OCI-LY1 (cell line): ENCODE measurements around the gene NR4A1.

ENCODE experiments used
- H2AFZ ChIP-seq: fragments of 200-600 bp; sonication (generic), shearing (Covaris generic); 2 replicates; pipeline ENCODE4 v1.6.0; 2014; ENCODE audit warnings: antibody characterized with exemption, mild to moderate bottlenecking, low read length
- H3F3A ChIP-seq: fragments of 200-600 bp; sonication (generic), shearing (Covaris generic); 2 replicates; pipeline ENCODE4 v1.6.0; 2014; ENCODE audit warnings: mild to moderate bottlenecking, antibody characterized with exemption, low read length, moderate library complexity; ENCODE audit not compliant: insufficient read depth
- H3K27ac ChIP-seq: fragments of 200-600 bp; sonication (generic); 2 replicates; pipeline ENCODE4 v1.5.1; 2014; ENCODE audit warnings: low read length, mixed run types, mild to moderate bottlenecking, low read depth; ENCODE audit not compliant: poor library complexity, severe bottlenecking
- H3K27me3 ChIP-seq: fragments of 200-600 bp; sonication (generic); 2 replicates; pipeline ENCODE4 v1.6.0; 2014; ENCODE audit warnings: antibody characterized with exemption, mild to moderate bottlenecking, low read length, moderate library complexity; ENCODE audit not compliant: insufficient read depth
- H3K36me3 ChIP-seq: fragments of 200-600 bp; sonication (generic); 2 replicates; pipeline ENCODE4 v1.6.1; 2014; ENCODE audit warnings: mild to moderate bottlenecking, antibody characterized with exemption, low read length, moderate library complexity, mixed read lengths; ENCODE audit not compliant: insufficient read depth
- H3K4me1 ChIP-seq: fragments of 200-600 bp; sonication (generic); 2 replicates; pipeline ENCODE4 v1.5.1; 2014; ENCODE audit warnings: mild to moderate bottlenecking, low read length, moderate library complexity; ENCODE audit not compliant: insufficient read depth, severe bottlenecking
- H3K4me2 ChIP-seq: fragments of 200-600 bp; sonication (generic), shearing (Covaris generic); 2 replicates; pipeline ENCODE4 v1.6.1; 2014; ENCODE audit warnings: low read length
- H3K4me3 ChIP-seq: fragments of 200-600 bp; sonication (generic); 2 replicates; pipeline ENCODE4 v1.5.1; 2014; ENCODE audit warnings: low read length, low read depth, mild to moderate bottlenecking, mixed read lengths; ENCODE audit not compliant: poor library complexity, severe bottlenecking
- H3K79me2 ChIP-seq: fragments of 200-600 bp; shearing (Covaris generic); 2 replicates; pipeline ENCODE4 v1.6.1; 2016; ENCODE audit warnings: mixed run types, low read length, mixed read lengths; ENCODE audit not compliant: insufficient read depth
- H3K9ac ChIP-seq: fragments of 200-600 bp; sonication (generic), shearing (Covaris generic); 2 replicates; pipeline ENCODE4 v1.6.1; 2014; ENCODE audit warnings: mild to moderate bottlenecking, low read length, mixed read lengths
- H3K9me2 ChIP-seq: fragments of 200-600 bp; sonication (generic), shearing (Covaris generic); 2 replicates; pipeline ENCODE4 v1.6.1; 2014; ENCODE audit warnings: low read depth, mild to moderate bottlenecking, low read length, mixed read lengths
- H3K9me3 ChIP-seq: fragments of 200-600 bp; shearing (Covaris generic); 2 replicates; pipeline ENCODE4 v1.6.1; 2014; ENCODE audit warnings: low read length, mixed read lengths
- H4K20me1 ChIP-seq: fragments of 200-600 bp; sonication (generic), shearing (Covaris generic); 2 replicates; pipeline ENCODE4 v1.6.0; 2016; ENCODE audit warnings: mild to moderate bottlenecking, low read length; ENCODE audit not compliant: insufficient read depth
- EZH2 ChIP-seq: fragments of 200-600 bp; sonication (generic), shearing (Covaris generic); IDR thresholded peaks from 2 replicates; pipeline ENCODE4 v1.8.0; 2017; ENCODE audit warnings: borderline replicate concordance, mixed run types, mild to moderate bottlenecking, antibody characterized with exemption, low read length, moderate library complexity, mixed read lengths
- TF ChIP-seq, protein P1 (sequence below): fragments of 200-600 bp; sonication (generic), shearing (Covaris generic); IDR thresholded peaks from 2 replicates; pipeline ENCODE4 v1.5.1; 2017; ENCODE audit warnings: mild to moderate bottlenecking, antibody characterized with exemption, low read length, moderate library complexity, mixed read lengths

The NR4A1 gene

DNA sequence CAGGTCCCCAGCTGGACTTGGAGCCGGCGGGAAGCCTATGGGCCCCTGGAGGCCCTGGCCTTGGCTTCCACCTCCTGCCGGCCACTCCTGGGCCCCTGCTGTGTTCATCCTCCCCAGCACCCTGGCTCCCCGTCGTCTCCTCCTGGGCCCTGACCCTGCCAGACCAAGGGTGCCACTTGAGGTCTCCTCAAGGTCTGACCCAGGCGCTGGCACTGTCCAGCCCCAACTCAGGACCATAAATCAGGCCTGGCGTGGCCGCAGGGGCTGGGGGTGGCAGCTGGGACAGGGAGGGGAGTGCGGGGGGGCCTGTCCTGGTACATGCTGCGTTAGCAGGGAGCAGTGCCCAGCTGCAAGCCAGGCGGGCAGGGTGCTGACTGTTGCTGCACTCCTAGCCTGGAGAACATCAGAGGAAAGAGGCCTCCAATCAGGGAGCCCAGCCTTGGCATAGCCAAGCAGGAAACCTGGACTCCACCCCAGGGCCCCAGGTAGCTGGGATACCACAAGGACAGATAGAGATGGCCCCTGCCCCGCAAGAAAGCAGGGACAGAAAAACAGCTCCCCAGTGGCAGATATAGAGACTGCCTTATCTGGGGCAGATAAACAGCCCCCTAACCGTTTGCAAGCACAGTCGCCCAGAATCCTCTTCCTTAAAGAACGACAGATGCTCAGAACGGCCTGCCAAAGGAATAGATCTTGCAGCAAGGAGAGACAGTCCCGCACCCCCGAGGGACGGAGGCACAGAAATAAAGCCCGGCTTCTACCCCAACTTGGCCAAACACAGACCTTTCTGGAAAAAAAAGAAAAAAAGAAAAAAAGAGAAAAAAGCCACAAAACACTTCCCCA, 12.1 kb downstream of the NR4A1 start:
- TF ChIP-seq EZH2, result no peak
- TF ChIP-seq, protein P1, sequence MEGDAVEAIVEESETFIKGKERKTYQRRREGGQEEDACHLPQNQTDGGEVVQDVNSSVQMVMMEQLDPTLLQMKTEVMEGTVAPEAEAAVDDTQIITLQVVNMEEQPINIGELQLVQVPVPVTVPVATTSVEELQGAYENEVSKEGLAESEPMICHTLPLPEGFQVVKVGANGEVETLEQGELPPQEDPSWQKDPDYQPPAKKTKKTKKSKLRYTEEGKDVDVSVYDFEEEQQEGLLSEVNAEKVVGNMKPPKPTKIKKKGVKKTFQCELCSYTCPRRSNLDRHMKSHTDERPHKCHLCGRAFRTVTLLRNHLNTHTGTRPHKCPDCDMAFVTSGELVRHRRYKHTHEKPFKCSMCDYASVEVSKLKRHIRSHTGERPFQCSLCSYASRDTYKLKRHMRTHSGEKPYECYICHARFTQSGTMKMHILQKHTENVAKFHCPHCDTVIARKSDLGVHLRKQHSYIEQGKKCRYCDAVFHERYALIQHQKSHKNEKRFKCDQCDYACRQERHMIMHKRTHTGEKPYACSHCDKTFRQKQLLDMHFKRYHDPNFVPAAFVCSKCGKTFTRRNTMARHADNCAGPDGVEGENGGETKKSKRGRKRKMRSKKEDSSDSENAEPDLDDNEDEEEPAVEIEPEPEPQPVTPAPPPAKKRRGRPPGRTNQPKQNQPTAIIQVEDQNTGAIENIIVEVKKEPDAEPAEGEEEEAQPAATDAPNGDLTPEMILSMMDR, result no peak
- no peaks in the 10 kb centered on the region for H3K36me3 ChIP-seq
- H3K9me2 ChIP-seq, result no peaks in the 10 kb centered on the region
- H3K4me3 ChIP-seq, result no peak overlapping the region
- H2AFZ ChIP-seq, result no peak overlapping the region
- H3K4me2 ChIP-seq, result no peak overlapping the region
- H3K9ac ChIP-seq, result no peak overlapping the region
- H4K20me1 ChIP-seq, result no peaks in the 10 kb centered on the region
- no peaks in the 10 kb centered on the region for H3K9me3 ChIP-seq
- no peaks in the 10 kb centered on the region for H3F3A ChIP-seq
- peaks cover 19% of the 10 kb centered on the region for H3K4me1 ChIP-seq
- H3K27me3 ChIP-seq, result no peaks in the 10 kb centered on the region; the same call in 1 of the 2 replicates
- no peak overlapping the region for H3K27ac ChIP-seq
- no peaks in the 10 kb centered on the region for H3K79me2 ChIP-seq

DNA sequence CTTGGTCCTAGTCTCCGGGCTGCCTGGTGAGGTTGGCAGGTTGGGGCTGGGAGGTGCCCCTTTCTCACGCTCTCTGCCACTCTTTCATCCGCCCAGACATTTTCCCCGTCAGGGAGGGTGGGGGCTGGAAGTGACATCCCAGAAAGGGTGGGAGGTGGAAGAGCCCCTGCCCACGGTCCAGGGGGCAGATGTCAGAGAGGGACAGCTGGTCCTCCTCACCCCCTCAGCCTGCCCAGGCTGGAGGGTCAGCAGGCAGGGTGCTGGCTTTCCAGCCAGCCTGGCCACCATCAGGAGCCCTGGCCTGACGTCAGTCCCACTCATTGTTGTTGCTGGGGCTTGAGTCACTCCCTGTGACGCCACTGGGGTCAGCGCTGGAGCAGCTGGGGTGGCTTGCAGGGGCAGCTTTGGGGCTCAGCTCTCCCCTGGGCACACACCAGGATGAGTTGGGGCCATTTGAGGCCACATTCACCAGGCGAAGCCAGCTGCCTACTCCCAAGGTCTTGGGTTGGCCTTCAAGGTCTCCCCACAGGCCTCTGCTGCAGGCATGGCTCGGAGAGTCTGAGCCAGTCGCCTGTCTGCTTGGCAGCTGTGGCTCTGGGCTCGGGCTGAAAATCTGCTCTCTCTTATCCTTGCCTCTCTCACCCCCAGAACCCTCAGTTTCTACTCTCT, 12.9 kb downstream of the NR4A1 start:
- peaks cover 13% of the 10 kb centered on the region for H3K4me1 ChIP-seq
- no peaks in the 10 kb centered on the region for H3K79me2 ChIP-seq
- H3K9me3 ChIP-seq, result no peaks in the 10 kb centered on the region
- no peaks in the 10 kb centered on the region; the same call in 1 of the 2 replicates for H3K27me3 ChIP-seq
- H3K9me2 ChIP-seq, result no peaks in the 10 kb centered on the region
- no peaks in the 10 kb centered on the region for H3K36me3 ChIP-seq
- H3K9ac ChIP-seq, result no peak overlapping the region
- TF ChIP-seq EZH2, result no peak
- TF ChIP-seq, protein P1, result no peak
- no peak overlapping the region for H3K4me2 ChIP-seq
- no peaks in the 10 kb centered on the region for H3F3A ChIP-seq
- no peak overlapping the region for H3K27ac ChIP-seq
- no peaks in the 10 kb centered on the region for H4K20me1 ChIP-seq
- H2AFZ ChIP-seq, result no peak overlapping the region
- no peak overlapping the region for H3K4me3 ChIP-seq

DNA sequence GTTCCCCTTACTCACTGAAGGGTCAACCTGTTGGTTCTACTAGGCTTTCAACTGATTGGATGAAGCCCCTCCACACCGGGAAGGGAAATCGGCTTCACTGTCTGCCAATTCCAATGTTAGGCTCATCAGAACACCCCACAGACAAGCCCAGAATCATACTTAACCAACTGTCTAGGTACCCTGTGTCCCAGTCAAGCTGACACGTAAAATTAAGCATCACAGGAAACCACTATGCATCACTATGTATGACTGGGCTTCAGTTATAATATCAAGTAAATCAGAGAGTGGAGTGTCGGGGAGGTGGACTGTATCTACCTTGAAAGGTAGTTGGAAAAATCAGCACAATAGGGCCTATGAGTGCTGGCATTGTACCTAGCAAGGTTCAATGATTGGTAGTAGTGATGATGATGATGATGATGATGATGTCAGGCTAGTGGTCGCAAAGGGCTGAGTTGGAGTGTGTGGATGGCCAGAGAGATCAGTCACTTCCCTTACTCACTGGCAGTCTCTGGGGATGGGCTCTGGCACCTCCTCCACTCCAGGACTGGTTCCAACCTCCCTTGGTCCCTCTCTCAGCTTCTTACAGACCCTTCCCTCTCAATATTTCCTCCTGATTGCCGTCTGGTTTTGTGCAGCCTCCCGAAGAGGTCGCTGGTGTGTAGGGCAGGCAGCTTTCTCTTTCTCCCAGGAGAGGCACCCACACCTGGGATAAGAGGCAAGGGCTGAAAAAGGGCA, 15.3 kb downstream of the NR4A1 start:
- H3K9me3 ChIP-seq, result no peaks in the 10 kb centered on the region
- no peak overlapping the region for H2AFZ ChIP-seq
- TF ChIP-seq, protein P1, result no peak
- TF ChIP-seq EZH2, result no peak
- peaks cover 15% of the 10 kb centered on the region for H3K79me2 ChIP-seq
- H3K4me3 ChIP-seq, result no peak overlapping the region
- H3K27ac ChIP-seq, result no peak overlapping the region
- H3K9ac ChIP-seq, result no peak overlapping the region
- H4K20me1 ChIP-seq, result no peaks in the 10 kb centered on the region
- H3K4me2 ChIP-seq, result no peak overlapping the region
- no peaks in the 10 kb centered on the region for H3K9me2 ChIP-seq
- H3K4me1 ChIP-seq, result peaks cover 16% of the 10 kb centered on the region
- H3F3A ChIP-seq, result no peaks in the 10 kb centered on the region
- no peaks in the 10 kb centered on the region; the same call in 1 of the 2 replicates for H3K27me3 ChIP-seq
- no peaks in the 10 kb centered on the region for H3K36me3 ChIP-seq
